GM12891 (cell line): ENCODE data around the gene PAX8.

Experiments used
- DNase-seq: peaks from one replicate; pipeline ENCODE4 v3.0.0; 2011; ENCODE audit warnings: low spot score; ENCODE audit not compliant: insufficient read length
- FAIRE-seq: peaks from 2 replicates; lab custom pipeline; 2011; peaks lifted over from hg19 to GRCh38; lab: Jason Lieb, UNC
- PAX5 ChIP-seq: IDR thresholded peaks from 2 replicates; pipeline ENCODE4 v1.6.1; 2011; ENCODE audit warnings: low read length, moderate library complexity, mild to moderate bottlenecking; ENCODE audit not compliant: insufficient read depth, severe bottlenecking
- POLR2A ChIP-seq: IDR thresholded peaks from 2 replicates; pipeline ENCODE4 v1.6.1; 2011; ENCODE audit warnings: low read depth, low read length, control low read depth
- POLR2AphosphoS5 ChIP-seq: IDR thresholded peaks from 2 replicates; pipeline ENCODE4 v1.6.1; 2011; ENCODE audit warnings: low read depth, low read length, control low read depth
- POU2F2 ChIP-seq: IDR thresholded peaks from 2 replicates; pipeline ENCODE4 v1.6.1; 2011; ENCODE audit warnings: low read depth, mild to moderate bottlenecking, control low read depth, low read length, moderate library complexity
- SPI1 ChIP-seq: IDR thresholded peaks from 2 replicates; pipeline ENCODE4 v1.6.1; 2011; ENCODE audit warnings: low read depth, low read length, control low read depth
- TAF1 ChIP-seq: IDR thresholded peaks from 2 replicates; pipeline ENCODE4 v1.6.1; 2011; ENCODE audit warnings: low read depth, low read length, control low read depth

PAX8 gene

DNA sequence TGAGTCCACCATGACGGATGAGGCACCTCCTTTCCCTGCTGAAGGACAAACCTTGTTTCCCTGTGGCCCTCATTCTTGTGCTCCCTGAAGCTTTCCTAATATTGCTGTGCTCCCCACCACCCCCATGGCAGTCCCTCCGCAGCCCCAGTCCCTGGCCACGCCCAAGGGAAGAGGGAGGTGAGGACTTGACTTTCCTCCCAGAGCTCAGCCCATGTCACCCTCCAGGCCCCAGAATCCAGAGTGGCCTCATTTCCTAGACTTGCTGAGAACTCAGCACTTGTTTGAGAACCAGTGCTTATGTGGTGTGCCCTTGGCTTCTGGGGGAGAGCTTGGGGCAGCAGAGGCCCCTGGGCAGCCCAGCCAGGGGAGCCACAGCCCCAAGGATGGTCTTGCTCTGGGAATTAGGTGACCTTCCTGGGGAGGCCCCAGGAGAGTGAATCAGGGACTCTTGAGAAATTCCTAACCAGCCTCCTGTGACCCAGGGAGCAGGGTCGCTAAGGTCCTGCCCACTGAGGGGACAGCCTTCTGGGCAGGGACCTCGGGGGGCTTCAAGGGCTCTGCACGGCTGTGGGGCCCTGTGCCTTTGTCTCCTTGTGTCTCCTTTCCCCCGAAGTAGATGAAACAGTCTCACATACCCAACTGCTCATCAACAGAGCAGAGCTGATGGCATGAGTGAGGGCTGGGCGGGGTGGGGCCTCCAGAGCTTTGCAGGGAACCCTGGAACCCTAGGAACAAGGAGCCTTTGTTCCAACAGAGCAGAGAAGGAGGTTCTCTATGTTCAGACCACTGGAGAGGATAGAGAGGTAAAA is 77.0 kb downstream of the PAX8 start:
- TF ChIP-seq SPI1 (no peak), TAF1 (no peak), POLR2AphosphoS5 (no peak), POU2F2 (no peak), POLR2A (no peak), PAX5 (no peak)
- FAIRE-seq (no peak), DNase-seq (no peak)

DNA sequence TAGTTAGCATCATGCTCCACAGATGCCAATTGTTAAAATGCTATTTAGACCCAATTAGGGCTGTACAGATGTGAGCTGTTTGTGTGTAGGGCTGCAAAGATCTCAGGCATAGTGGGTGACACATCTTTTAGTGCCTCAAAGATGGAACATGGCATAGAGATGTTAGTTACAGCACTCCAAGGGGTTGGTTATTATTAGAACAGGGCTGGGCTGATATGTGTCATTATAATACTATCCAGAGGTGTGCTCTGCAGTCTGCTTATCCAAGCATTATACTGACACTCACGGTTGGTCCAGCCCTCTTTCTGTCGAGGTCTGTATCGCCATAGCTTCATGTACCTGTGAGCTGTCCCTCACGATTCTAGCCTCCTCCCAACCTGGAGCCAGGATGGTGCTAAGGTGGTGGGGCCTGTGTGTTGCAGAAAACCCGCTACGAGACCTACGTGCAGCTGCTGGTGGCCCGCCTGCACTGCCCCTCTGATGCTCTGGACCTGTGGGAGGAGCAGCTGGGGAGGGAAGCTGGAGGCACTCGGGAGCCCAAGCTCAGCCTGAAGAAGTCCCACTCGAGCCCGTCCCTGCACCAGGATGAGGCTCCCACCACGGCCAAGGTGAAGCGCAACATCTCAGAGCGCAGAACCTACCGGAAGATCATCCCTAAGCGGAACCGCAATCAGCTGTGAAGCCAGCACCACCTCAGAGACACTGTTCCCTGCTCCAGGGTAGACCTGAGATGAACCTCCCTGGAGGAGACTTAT is 77.8 kb downstream of the PAX8 start:
- no peak for DNase-seq
- no peak for FAIRE-seq

DNA sequence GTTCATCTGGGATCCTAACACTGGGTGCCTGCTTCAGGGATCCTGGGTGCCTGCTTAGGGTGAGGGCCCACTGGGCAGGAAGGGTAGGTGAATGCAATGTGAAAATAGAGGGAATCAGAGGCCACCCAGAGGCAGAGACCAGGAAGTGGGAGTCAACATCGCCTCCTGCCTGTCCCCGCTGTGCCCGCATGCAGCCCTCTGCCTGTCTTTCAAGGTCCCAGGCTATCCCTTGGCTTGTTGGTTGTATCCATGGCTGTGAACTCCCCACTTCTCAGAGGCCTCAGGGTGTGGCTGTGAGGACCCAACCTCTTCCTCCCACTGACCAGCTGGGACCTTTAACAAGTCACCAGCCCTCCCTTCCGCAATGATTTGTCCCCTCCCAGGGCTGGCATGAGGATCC is 78.5 kb downstream of the PAX8 start:
- DNase-seq (no peak), FAIRE-seq (no peak)

More for the DNA sequence above, 77.8 kb downstream of the PAX8 start:
- TF ChIP-seq PAX5 (no peak), POU2F2 (no peak), POLR2A (no peak), TAF1 (no peak), SPI1 (no peak), POLR2AphosphoS5 (no peak)

GRCh38 chr2:113198790-113199612 is 79.7 kb downstream of the PAX8 start:
- no peak for FAIRE-seq
- no peak for DNase-seq
- TF ChIP-seq POLR2AphosphoS5, result no peak
- no peak for TF ChIP-seq SPI1
- TF ChIP-seq PAX5, result no peak
- TF ChIP-seq TAF1, result no peak
- TF ChIP-seq POLR2A, result no peak
- TF ChIP-seq POU2F2, result no peak

More for the DNA sequence above, 78.5 kb downstream of the PAX8 start:
- TF ChIP-seq PAX5, result no peak
- no peak for TF ChIP-seq TAF1
- no peak for TF ChIP-seq POLR2A
- TF ChIP-seq SPI1, result no peak
- TF ChIP-seq POLR2AphosphoS5, result no peak
- TF ChIP-seq POU2F2, result no peak

DNA sequence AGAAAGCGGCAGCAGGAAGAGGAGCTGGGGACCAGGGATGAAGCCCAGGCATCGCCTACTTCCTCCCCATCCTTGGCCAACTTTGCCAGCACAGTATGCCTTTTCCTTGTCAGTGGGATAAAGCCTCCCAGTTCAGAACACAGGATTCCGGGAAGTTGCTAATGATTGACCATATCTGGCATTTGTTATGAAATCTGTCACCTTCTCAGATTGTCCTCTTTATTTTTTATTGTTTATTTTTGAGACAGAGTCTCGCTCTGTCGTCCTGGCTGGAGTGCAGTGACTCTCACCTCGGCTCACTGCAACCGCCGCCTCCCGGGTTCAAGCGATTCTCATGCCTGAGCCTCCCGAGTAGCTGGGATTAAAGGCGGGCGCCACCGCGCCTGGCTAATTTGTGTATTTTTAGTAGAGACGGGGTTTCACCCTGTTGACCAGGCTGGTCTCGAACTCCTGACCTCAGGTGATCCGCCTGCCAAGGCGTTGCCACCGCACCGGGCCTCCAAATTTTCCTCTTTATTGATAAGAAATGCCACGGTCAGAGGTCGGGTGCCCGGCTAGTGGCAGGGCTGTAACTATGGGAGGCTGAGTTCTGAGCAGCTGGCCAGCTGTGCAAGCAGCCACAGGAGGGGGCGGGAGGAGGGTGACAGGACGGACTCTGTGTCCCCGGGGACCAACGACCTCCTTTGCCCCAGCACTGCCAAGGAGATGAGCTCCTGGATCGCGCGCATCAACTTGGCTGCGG is 80.5 kb downstream of the PAX8 start:
- FAIRE-seq (no peak), DNase-seq (no peak)
- TF ChIP-seq TAF1 (no peak), POLR2AphosphoS5 (no peak), SPI1 (no peak), PAX5 (no peak)

GRCh38 chr2:113197347-113198047 is 81.2 kb downstream of the PAX8 start:
- TF ChIP-seq SPI1 (no peak), PAX5 (no peak), POLR2AphosphoS5 (no peak), TAF1 (no peak), POLR2A (no peak), POU2F2 (no peak)
- no peak for DNase-seq
- FAIRE-seq, result no peak

- no peak for FAIRE-seq
- no peak for DNase-seq
- no peak for TF ChIP-seq POU2F2
- TF ChIP-seq TAF1, result no peak
- no peak for TF ChIP-seq POLR2A
- TF ChIP-seq POLR2AphosphoS5, result no peak
- TF ChIP-seq SPI1, result no peak
- TF ChIP-seq PAX5, result no peak
Observed at GRCh38 chr2:113196839-113197238, 81.9 kb downstream of the PAX8 start.

GRCh38 chr2:113195923-113196501 is 82.7 kb downstream of the PAX8 start:
- FAIRE-seq, result no peak
- no peak for DNase-seq
- TF ChIP-seq POLR2AphosphoS5 (no peak), POU2F2 (no peak), POLR2A (no peak), SPI1 (no peak), PAX5 (no peak), TAF1 (no peak)
